ENCODE data around the gene LDHAL6B. TPM values are rescaled to one million over a fixed set of nuclear protein-coding genes. Genes with fewer than 3 reads are reported as not detected.
"Not testable (repeated sequence)": the region's sequence is repeated elsewhere in the genome, so short reads cannot be mapped to it uniquely, and the experiment has no call there.

Gene LDHAL6B
- total RNA-seq: not detected
- long read RNA-seq: 0 reads

- ATAC-seq (no peak), DNase-seq (ENCODE audit: missing footprints) (no peak)
- intact Hi-C loops (cut with DNase I): no loop called here
Observed at GRCh38 chr15:59206623-59207183, at the start of gene LDHAL6B. LDHAL6B (plus strand) TSS chr15:59206843; CDS start chr15:59206941, 98 bp downstream.

- intact Hi-C loops (cut with DNase I): no loop called here
- ATAC-seq (no peak), DNase-seq (ENCODE audit: missing footprints) (no peak)
Observed at GRCh38 chr15:59157396-59157795, 49.2 kb upstream of the LDHAL6B start.

GRCh38 chr15:59157840-59158700, 48.6 kb upstream of the LDHAL6B start:
- intact Hi-C loops (cut with DNase I): no loop called here
- no peak for ATAC-seq
- DNase-seq (ENCODE audit: missing footprints): no peak

GRCh38 chr15:59158701-59159034, 48.0 kb upstream of the LDHAL6B start:
- DNase-seq (ENCODE audit: missing footprints): no peak
- ATAC-seq: no peak
- intact Hi-C loops (cut with DNase I): no loop called here

GRCh38 chr15:59159210-59159609, 47.4 kb upstream of the LDHAL6B start:
- no peak for DNase-seq (ENCODE audit: missing footprints)
- intact Hi-C loops (cut with DNase I): no loop called here

GRCh38 chr15:59160880-59161593, 45.6 kb upstream of the LDHAL6B start:
- ATAC-seq: no peak
- DNase-seq (ENCODE audit: missing footprints): no peak
- intact Hi-C loops (cut with DNase I): no loop called here

More at GRCh38 chr15:59159210-59159609, 47.4 kb upstream of the LDHAL6B start:
- ATAC-seq: no peak

- ATAC-seq; DNase-seq (ENCODE audit: missing footprints); intact Hi-C loops (cut with DNase I): not testable (repeated sequence)
Observed at GRCh38 chr15:59162080-59162479, 44.6 kb upstream of the LDHAL6B start.

GRCh38 chr15:59165726-59166125, 40.9 kb upstream of the LDHAL6B start:
- intact Hi-C loops (cut with DNase I): no loop called here
- DNase-seq (ENCODE audit: missing footprints) (no peak), ATAC-seq (no peak)

- no peak for DNase-seq (ENCODE audit: missing footprints)
- intact Hi-C loops (cut with DNase I): no loop called here
Observed at GRCh38 chr15:59166166-59166565, 40.5 kb upstream of the LDHAL6B start.

GRCh38 chr15:59166601-59167265, 39.9 kb upstream of the LDHAL6B start:
- intact Hi-C loops (cut with DNase I): no loop called here

More at GRCh38 chr15:59166166-59166565, 40.5 kb upstream of the LDHAL6B start:
- no peak for ATAC-seq

GRCh38 chr15:59168536-59168935, 38.1 kb upstream of the LDHAL6B start:
- DNase-seq (ENCODE audit: missing footprints): no peak
- intact Hi-C loops (cut with DNase I): no loop called here
- no peak for ATAC-seq

More at GRCh38 chr15:59166601-59167265, 39.9 kb upstream of the LDHAL6B start:
- DNase-seq (ENCODE audit: missing footprints) (no peak), ATAC-seq (no peak)

GRCh38 chr15:59169251-59169708, 37.4 kb upstream of the LDHAL6B start:
- DNase-seq (ENCODE audit: missing footprints): no peak
- intact Hi-C loops (cut with DNase I): no loop called here
- ATAC-seq: no peak

- ATAC-seq (peak; percentile 43), DNase-seq (ENCODE audit: missing footprints) (no peak)
- intact Hi-C loops (cut with DNase I): no loop called here
Observed at GRCh38 chr15:59170295-59171066, 36.2 kb upstream of the LDHAL6B start.

- intact Hi-C loops (cut with DNase I): no loop called here
- DNase-seq (ENCODE audit: missing footprints) (no peak), ATAC-seq (no peak)
Observed at GRCh38 chr15:59171067-59171397, 35.6 kb upstream of the LDHAL6B start.

- no peak for ATAC-seq
- intact Hi-C loops (cut with DNase I): no loop called here
- DNase-seq (ENCODE audit: missing footprints): no peak
Observed at GRCh38 chr15:59172289-59172901, 34.2 kb upstream of the LDHAL6B start.

- DNase-seq (ENCODE audit: missing footprints) (no peak), ATAC-seq (no peak)
- intact Hi-C loops (cut with DNase I): no loop called here
Observed at GRCh38 chr15:59173194-59173593, 33.4 kb upstream of the LDHAL6B start.

GRCh38 chr15:59174151-59174834, 32.4 kb upstream of the LDHAL6B start:
- DNase-seq (ENCODE audit: missing footprints) (no peak), ATAC-seq (no peak)
- intact Hi-C loops (cut with DNase I): no loop called here
